Bronchial epithelial cell (primary cell): ENCODE measurements around the gene CD1E. TPM values are rescaled to one million over a fixed set of nuclear protein-coding genes. Genes with fewer than 3 reads are reported as not detected.

Experiments
- DNase-seq: peaks from one replicate; pipeline ENCODE4 v3.0.0-alpha.2; 2010; ENCODE audit warnings: low read depth
- FAIRE-seq: peaks from 2 replicates; lab custom pipeline; 2011; peaks lifted over from hg19 to GRCh38; lab: Jason Lieb, UNC
- H3K27me3 ChIP-seq: 2 replicates; pipeline ENCODE4 v1.5.1; 2011; ENCODE audit warnings: low read length; ENCODE audit not compliant: control insufficient read depth, insufficient read depth
- H3K36me3 ChIP-seq: 2 replicates; pipeline ENCODE4 v1.5.1; 2011; ENCODE audit warnings: low read length; ENCODE audit not compliant: control insufficient read depth, insufficient read depth
- H3K4me3 ChIP-seq: 2 replicates; pipeline ENCODE4 v1.5.1; 2011; ENCODE audit warnings: mild to moderate bottlenecking, low read depth, low read length, control low read depth
- CTCF ChIP-seq: IDR thresholded peaks from 2 replicates; pipeline ENCODE4 v1.5.1; 2011; ENCODE audit warnings: mild to moderate bottlenecking, moderate library complexity, low read length, control low read depth, inconsistent platforms; ENCODE audit not compliant: insufficient read depth, severe bottlenecking
- total RNA-seq: library from RNA; depleted of rRNA; stranded (reverse); fragments of >200 nt; gene quantifications from 2 replicates; pipeline ENCODE4 v1.2.1, GENCODE V29; 2014

Gene CD1E
- total RNA-seq, 1 donor from 2014 or later = not detected

GRCh38 chr1:158393476-158393875 lies 39.8 kb downstream of the CD1E start:
- no peak for DNase-seq
- Histone ChIP-seq H3K4me3 (no peak overlapping the region), H3K27me3 (no peaks in the 10 kb centered on the region), H3K36me3 (no peaks in the 10 kb centered on the region)
- TF ChIP-seq CTCF = no peak
- no peak for FAIRE-seq

DNA sequence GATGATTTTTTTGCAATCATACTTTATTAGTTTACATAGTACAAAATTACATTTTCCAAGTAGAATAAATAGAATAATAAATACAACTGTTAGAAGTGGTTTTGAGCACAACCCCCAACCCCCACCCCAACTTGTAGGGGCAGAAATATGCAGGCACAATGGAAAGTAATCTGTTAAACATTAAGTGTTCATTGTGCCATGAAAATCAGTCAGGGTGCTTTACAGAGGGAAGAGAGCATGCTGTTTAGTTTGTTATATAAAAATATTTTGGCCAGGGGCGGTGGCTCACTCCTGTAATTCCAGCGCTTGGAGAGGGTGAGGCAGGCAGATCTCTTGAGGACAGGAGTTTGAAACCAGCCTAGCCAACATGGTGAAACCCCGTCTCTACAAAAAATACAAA lies 43.0 kb downstream of the CD1E start:
- no peak for TF ChIP-seq CTCF
- no peak for FAIRE-seq
- no peaks in the 10 kb centered on the region for H3K27me3 ChIP-seq

DNA sequence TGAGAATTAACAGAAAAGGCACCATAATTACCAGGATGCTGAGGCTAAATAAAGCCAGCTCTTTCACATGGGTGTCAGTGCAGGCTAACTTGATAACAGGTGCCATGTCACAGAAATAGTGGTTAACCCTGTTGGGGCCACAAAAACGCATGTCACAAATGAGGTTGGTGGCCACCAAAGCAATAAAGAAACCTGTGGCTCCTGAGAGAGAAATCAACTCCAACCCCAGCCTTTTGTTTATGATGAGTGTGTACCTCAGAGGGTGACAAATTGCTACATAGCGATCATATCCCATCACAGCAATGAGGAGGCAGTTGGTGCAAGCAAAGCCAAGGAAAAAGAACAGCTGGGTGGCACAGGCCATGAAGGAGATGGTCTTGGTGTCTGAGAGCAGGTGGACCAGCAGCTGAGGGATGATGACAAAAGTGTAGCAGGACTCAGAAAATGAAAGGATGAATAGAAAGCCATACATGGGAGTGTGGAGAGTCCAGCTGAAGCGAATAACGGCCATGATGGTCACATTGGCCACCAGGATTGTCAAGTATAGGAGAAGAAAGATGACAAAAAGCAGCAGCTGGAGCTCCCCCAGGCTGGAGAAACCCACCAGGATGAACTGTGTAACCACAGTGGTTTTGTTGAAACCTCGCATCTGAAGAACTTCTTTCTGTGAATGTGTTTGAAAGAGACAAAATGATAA lies 45.3 kb downstream of the CD1E start, which contains the start of gene OR10T2:
Gene OR10T2 (minus strand): TSS at position 649 of the 697 bp plus-strand sequence. CDS start 0 bp downstream, at position 649.
- no peak for TF ChIP-seq CTCF

More for the DNA sequence above, 43.0 kb downstream of the CD1E start:
- DNase-seq = no peak
- H3K36me3 ChIP-seq = no peaks in the 10 kb centered on the region
- H3K4me3 ChIP-seq = no peak overlapping the region

DNA sequence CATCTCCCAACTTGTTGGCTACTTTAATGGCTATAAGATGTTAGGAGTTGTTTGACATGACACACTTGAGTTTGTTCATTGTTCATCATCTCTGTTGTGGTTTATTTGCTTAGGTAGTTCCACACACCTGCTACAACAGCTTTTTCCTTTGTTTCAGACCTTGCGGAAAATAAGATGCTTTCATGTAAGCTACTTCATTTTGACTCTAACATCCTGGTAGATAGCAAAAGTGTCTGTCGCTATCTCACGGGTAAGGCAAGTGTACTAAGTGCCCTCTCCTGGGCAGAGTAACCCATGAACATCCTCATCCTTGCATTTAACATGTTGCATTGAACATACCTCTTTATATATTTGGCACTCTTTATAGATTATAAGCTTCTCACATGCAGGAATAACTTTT lies 47.2 kb downstream of the CD1E start:
- FAIRE-seq (no peak), DNase-seq (no peak)
- H3K27me3 ChIP-seq = no peaks in the 10 kb centered on the region
- no peak overlapping the region for H3K4me3 ChIP-seq
- no peaks in the 10 kb centered on the region for H3K36me3 ChIP-seq
- no peak for TF ChIP-seq CTCF

More for the DNA sequence above, 45.3 kb downstream of the CD1E start, which contains the start of gene OR10T2:
- Histone ChIP-seq H3K4me3 (no peak within 1 kb of the TSS), H3K27me3 (no peaks in the 10 kb centered on the region), H3K36me3 (no peaks in the 10 kb centered on the region)
- FAIRE-seq (no peak), DNase-seq (no peak)

GRCh38 chr1:158407092-158407491 lies 53.4 kb downstream of the CD1E start:
- no peak for FAIRE-seq
- no peak overlapping the region for H3K4me3 ChIP-seq

More at GRCh38 chr1:158407092-158407491, 53.4 kb downstream of the CD1E start:
- DNase-seq = no peak
- no peak for TF ChIP-seq CTCF
- no peaks in the 10 kb centered on the region for H3K36me3 ChIP-seq
- H3K27me3 ChIP-seq = no peaks in the 10 kb centered on the region

Other genes starting within 250 kb of the CD1E start
- gene CD1D, start 173.0 kb upstream of the CD1E start, total RNA-seq = 3.1 and 3.9 TPM in 2 replicates
- not detected in 2 replicates for gene CD1A, start 99.5 kb upstream of the CD1E start, total RNA-seq
- gene CD1C, start 64.0 kb upstream of the CD1E start, total RNA-seq = not detected in 2 replicates
- gene CD1B, start 22.4 kb upstream of the CD1E start, total RNA-seq = not detected in 2 replicates
- gene OR10T2, start 45.6 kb downstream of the CD1E start, total RNA-seq = not detected in 2 replicates
- not detected in 2 replicates for gene OR10K2, start 72.3 kb downstream of the CD1E start, total RNA-seq
- not detected in 2 replicates for gene OR10K1, start 107.9 kb downstream of the CD1E start, total RNA-seq
- under 0.01 TPM in 1 of 2 replicates, not detected in the other for gene OR10R2, start 118.3 kb downstream of the CD1E start, total RNA-seq
- gene OR6Y1, start 200.5 kb downstream of the CD1E start, total RNA-seq = not detected in 2 replicates
- gene OR6P1, start 216.7 kb downstream of the CD1E start, total RNA-seq = not detected in 2 replicates
- gene OR10X1, start 226.0 kb downstream of the CD1E start, total RNA-seq = not detected in 2 replicates